SH-SY5Y (cell line): ENCODE measurements around the gene AKAP10.

Experiments
- GATA2 ChIP-seq: IDR thresholded peaks from 2 replicates; pipeline ENCODE4 v1.6.1; 2011; ENCODE audit warnings: mild to moderate bottlenecking, low read depth, low read length
- GATA3 ChIP-seq: IDR thresholded peaks from 2 replicates; pipeline ENCODE4 v1.6.1; 2011; ENCODE audit warnings: low read depth, mild to moderate bottlenecking, low read length, moderate library complexity

- TF ChIP-seq GATA2 (no peak; the same call in 1 of the 2 replicates), GATA3 (no peak)
Measured at GRCh38 chr17:19867329-19868078, 110.1 kb downstream of the AKAP10 start, which contains the start of gene ULK2.
